Thyroid gland (tissue), 4 donors: ENCODE data around the gene FOXI2.

Source experiments
- POLR2A ChIP-seq, 2 donors: fragments of 450-650 bp; IDR thresholded peaks; one replicate each; pipeline ENCODE4 v1.6.1; 2017; ENCODE audit warnings: antibody characterized with exemption in 2 of 2, mild to moderate bottlenecking in 2 of 2, moderate library complexity in 1 of 2
- TF ChIP-seq, protein P1 (sequence below), 6 experiments: fragments of 200-600 bp in 3 of 6; fragments of 450-650 bp in 3 of 6; sonication (generic) in 3 of 6; IDR thresholded peaks; one replicate each; pipeline ENCODE4 v1.5.1; 2016 to 2019; ENCODE audit warnings: antibody characterized with exemption in 6 of 6, mild to moderate bottlenecking in 2 of 6, inconsistent platforms in 1 of 6, moderate library complexity in 1 of 6

DNA sequence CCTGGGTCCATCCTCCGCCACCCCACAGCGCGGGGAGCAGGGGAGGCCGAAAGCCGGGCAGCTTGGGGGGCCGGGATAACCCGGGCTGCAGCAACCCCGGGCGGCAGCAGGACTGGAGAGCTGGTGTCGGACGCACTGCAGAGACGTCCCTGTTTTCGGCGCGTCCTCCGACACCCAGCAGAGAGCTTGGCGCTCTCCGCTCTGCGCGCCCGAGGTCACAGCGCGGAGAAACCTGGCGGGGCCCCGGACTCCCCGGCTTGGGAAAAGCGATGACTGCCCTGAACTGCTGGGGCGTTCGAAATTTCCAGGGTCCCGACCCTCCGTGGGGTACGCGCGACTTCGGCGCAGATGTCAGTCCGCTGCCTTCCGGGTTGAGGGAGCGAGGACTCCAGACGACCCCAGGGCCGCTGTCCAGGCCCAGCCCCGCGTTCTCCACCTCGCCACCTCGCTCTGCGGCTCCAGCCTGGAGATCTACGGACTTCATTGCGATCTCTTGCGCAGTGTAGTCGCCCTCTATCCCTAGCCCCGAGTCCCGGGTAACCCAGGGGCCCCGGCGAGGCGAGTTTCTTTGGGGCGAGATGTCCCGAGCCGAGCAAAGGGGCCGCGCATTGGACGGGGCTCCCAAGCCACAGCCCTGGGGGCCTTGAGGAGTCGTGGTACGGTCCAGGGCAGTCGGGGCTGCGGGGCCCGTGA lies 617 bp upstream of the FOXI2 start:
- TF ChIP-seq POLR2A (IDR thresholded peaks at IDR 0.05): no peak
- TF ChIP-seq, protein P1, sequence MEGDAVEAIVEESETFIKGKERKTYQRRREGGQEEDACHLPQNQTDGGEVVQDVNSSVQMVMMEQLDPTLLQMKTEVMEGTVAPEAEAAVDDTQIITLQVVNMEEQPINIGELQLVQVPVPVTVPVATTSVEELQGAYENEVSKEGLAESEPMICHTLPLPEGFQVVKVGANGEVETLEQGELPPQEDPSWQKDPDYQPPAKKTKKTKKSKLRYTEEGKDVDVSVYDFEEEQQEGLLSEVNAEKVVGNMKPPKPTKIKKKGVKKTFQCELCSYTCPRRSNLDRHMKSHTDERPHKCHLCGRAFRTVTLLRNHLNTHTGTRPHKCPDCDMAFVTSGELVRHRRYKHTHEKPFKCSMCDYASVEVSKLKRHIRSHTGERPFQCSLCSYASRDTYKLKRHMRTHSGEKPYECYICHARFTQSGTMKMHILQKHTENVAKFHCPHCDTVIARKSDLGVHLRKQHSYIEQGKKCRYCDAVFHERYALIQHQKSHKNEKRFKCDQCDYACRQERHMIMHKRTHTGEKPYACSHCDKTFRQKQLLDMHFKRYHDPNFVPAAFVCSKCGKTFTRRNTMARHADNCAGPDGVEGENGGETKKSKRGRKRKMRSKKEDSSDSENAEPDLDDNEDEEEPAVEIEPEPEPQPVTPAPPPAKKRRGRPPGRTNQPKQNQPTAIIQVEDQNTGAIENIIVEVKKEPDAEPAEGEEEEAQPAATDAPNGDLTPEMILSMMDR (IDR thresholded peaks at IDR 0.05): no peak
